Left ventricle myocardium inferior (tissue), 1 donor: ENCODE results near the gene STAM. TPM values are rescaled to one million over a fixed set of nuclear protein-coding genes. Genes with fewer than 3 reads are reported as not detected.

Source experiments
- DNase-seq: peaks from one replicate; pipeline ENCODE4 v3.0.0-alpha.2; 2020
- H3K27ac ChIP-seq: fragments of 200-600 bp; replicated peaks from 2 replicates; pipeline ENCODE4 v1.8.0; 2021
- H3K27me3 ChIP-seq: fragments of 200-600 bp; 2 replicates; pipeline ENCODE4 v1.8.0; 2021; ENCODE audit warnings: low read depth
- H3K36me3 ChIP-seq: fragments of 200-600 bp; 2 replicates; pipeline ENCODE4 v1.8.0; 2021
- H3K4me1 ChIP-seq: fragments of 200-600 bp; 2 replicates; pipeline ENCODE4 v1.8.0; 2021
- H3K4me3 ChIP-seq: fragments of 200-600 bp; 2 replicates; pipeline ENCODE4 v1.8.0; 2021; ENCODE audit warnings: mild to moderate bottlenecking, moderate library complexity
- H3K9me3 ChIP-seq: fragments of 200-600 bp; replicated peaks from 2 replicates; pipeline ENCODE4 v1.8.0; 2021
- CTCF ChIP-seq: fragments of 200-600 bp; IDR thresholded peaks from 2 replicates; pipeline ENCODE4 v1.8.0; 2021; ENCODE audit warnings: antibody characterized with exemption, mild to moderate bottlenecking, borderline replicate concordance
- intact Hi-C: fragments of 100-400 bp; cut with micrococcal nuclease; formaldehyde crosslinking; loops from one replicate; pipeline ENCODE4 v1.11.0; 2022
- total RNA-seq: library from RNA; stranded (reverse); fragmentation: NEBNext Ultra II Directional; extraction: Animal tissue kit (Norgen Biotek cat#: 25700); gene quantifications from one replicate; pipeline ENCODE4 v1.2.1, GENCODE V29; 2021
- donor health status: DM: no; HTN: yes; CAD: no; lungs with severe emphysema.

Gene STAM
- total RNA-seq, 1 donor from 2014 or later, result 21.3 TPM

GRCh38 chr10:17648243-17649035 lies 4.5 kb downstream of the STAM start:
- peak overlapping the region; percentile 1 for H3K27ac ChIP-seq
- no peak overlapping the region for H3K4me3 ChIP-seq
- DNase-seq, result no peak
- peaks cover 7% of the 10 kb centered on the region for H3K36me3 ChIP-seq
- TF ChIP-seq CTCF, result no peak
- no peaks in the 10 kb centered on the region for H3K27me3 ChIP-seq
- peaks cover 6% of the 10 kb centered on the region for H3K9me3 ChIP-seq
- H3K4me1 ChIP-seq, result peaks cover 84% of the 10 kb centered on the region
- intact Hi-C loops, result no loop called here

GRCh38 chr10:17649052-17649451 lies 5.1 kb downstream of the STAM start:
- Histone ChIP-seq H3K27me3 (no peaks in the 10 kb centered on the region), H3K4me1 (peaks cover 81% of the 10 kb centered on the region), H3K36me3 (peaks cover 9% of the 10 kb centered on the region), H3K27ac (no peak overlapping the region), H3K4me3 (no peak overlapping the region), H3K9me3 (peaks cover 8% of the 10 kb centered on the region)
- intact Hi-C loops, result no loop called here
- TF ChIP-seq CTCF, result no peak
- no peak for DNase-seq

GRCh38 chr10:17649836-17650235 lies 5.9 kb downstream of the STAM start:
- Histone ChIP-seq H3K9me3 (peaks cover 8% of the 10 kb centered on the region), H3K27ac (no peak overlapping the region), H3K4me1 (peaks cover 74% of the 10 kb centered on the region), H3K4me3 (no peak overlapping the region), H3K36me3 (peaks cover 9% of the 10 kb centered on the region), H3K27me3 (no peaks in the 10 kb centered on the region)
- no peak for DNase-seq
- no peak for TF ChIP-seq CTCF
- intact Hi-C loops, result no loop called here

GRCh38 chr10:17650416-17650815 lies 6.5 kb downstream of the STAM start:
- H3K27ac ChIP-seq, result no peak overlapping the region
- peaks cover 8% of the 10 kb centered on the region for H3K9me3 ChIP-seq
- no peak for DNase-seq
- intact Hi-C loops, result no loop called here
- no peak overlapping the region for H3K4me3 ChIP-seq
- peaks cover 74% of the 10 kb centered on the region for H3K4me1 ChIP-seq
- no peaks in the 10 kb centered on the region for H3K27me3 ChIP-seq
- H3K36me3 ChIP-seq, result peaks cover 9% of the 10 kb centered on the region
- no peak for TF ChIP-seq CTCF

GRCh38 chr10:17651896-17652295 lies 7.9 kb downstream of the STAM start:
- Histone ChIP-seq H3K36me3 (peaks cover 9% of the 10 kb centered on the region), H3K27ac (no peak overlapping the region), H3K9me3 (peaks cover 8% of the 10 kb centered on the region), H3K4me1 (peaks cover 70% of the 10 kb centered on the region), H3K4me3 (no peak overlapping the region), H3K27me3 (no peaks in the 10 kb centered on the region)
- DNase-seq, result no peak
- intact Hi-C loops, result no loop called here
- TF ChIP-seq CTCF, result no peak
